ENCODE results near the gene PAK5. TPM values are rescaled to one million over a fixed set of nuclear protein-coding genes. Genes with fewer than 3 reads are reported as not detected.

Gene PAK5
- total and polyA plus RNA-seq, 9 of the 15 experiments (the other 6 are each of a cell fraction or from before 2014, with no cell fraction given) = not detected

DNA sequence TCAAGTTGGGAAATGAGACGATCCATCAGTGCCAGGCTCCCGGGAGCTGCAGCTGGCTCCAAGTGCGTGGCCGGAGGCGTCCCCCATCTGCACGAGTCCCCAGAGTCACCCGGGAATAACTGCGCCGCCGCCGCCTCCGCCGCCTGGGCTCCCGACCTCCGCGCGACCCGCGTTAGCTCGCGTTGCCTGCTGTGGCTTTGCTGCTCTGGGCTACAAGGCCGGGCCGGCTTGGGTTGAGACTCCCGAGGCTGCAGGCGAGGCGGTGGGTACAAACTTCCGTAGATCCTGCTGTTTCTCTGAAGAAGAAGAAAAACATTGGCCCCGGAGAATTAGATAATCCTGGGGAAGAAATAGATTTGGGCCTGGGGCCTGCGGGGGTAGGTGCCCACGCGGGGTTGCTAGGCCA lies 331.9 kb downstream of the PAK5 start:
- CTCF ChIA-PET (ENCODE audit: low intra/inter-chr PET ratio) = no interaction called here
- in situ Hi-C loops (cut with MboI) = no loop called here
- FAIRE-seq (no peak), DNase-seq (ENCODE audit: extremely low read depth in 1 of 4, low spot score in 3 of 4) (no peak), ATAC-seq (no peak)
- Histone ChIP-seq H3K9ac (ENCODE audit: insufficient read depth in 1 of 2, low read depth in 2 of 2, low read length in 2 of 2) (no peak overlapping the region), H3K4me2 (ENCODE audit: insufficient read depth, low read length) (no peak overlapping the region), H3K9me3 (replicated peaks; ENCODE audit: control insufficient read depth, insufficient read depth, low read depth, low read length) (no peaks in the 10 kb centered on the region), H4K20me1 (replicated peaks; ENCODE audit: control insufficient read depth, insufficient read depth, low read length) (no peaks in the 10 kb centered on the region), H3K9me1 (ENCODE audit: control insufficient read depth, insufficient read depth, low read length) (no peaks in the 10 kb centered on the region), H3K27me3 (ENCODE audit: control insufficient read depth in 2 of 2, insufficient read depth in 2 of 2, low read length in 2 of 2) (peaks cover 0 to 18% of the 10 kb centered on the region in 2 experiments; a peak in 2 of 5 replicates), H3K27ac (ENCODE audit: extremely low read depth, low read depth, low read length) (no peak overlapping the region), H3K4me3 (no peak overlapping the region), H3K4me1 (replicated peaks in 1 of 2; ENCODE audit: control insufficient read depth in 2 of 2, insufficient read depth in 2 of 2, low read length in 2 of 2) (no peaks in the 10 kb centered on the region), H2AFZ (ENCODE audit: low read depth, low read length) (no peak overlapping the region), H3K36me3 (ENCODE audit: control insufficient read depth, insufficient read depth, low read length) (no peaks in the 10 kb centered on the region), H3K79me2 (ENCODE audit: control insufficient read depth, insufficient read depth, low read length) (no peaks in the 10 kb centered on the region)
- POLR2A ChIA-PET = no interaction called here
- TF ChIP-seq SP2 (IDR thresholded peaks at IDR 0.05; ENCODE audit: extremely low read depth, low read depth, low read length, poor library complexity, severe bottlenecking) = no peak
- no peak for TF ChIP-seq RBFOX2 (IDR thresholded peaks at IDR 0.05; ENCODE audit: low read depth, low read length)
- TF ChIP-seq ZNF197 (CRISPR knock-in tag; IDR thresholded peaks at IDR 0.05; ENCODE audit: low read depth) = no peak
- TF ChIP-seq PPARD (CRISPR knock-in tag; IDR thresholded peaks at IDR 0.05) = no peak
- no peak for TF ChIP-seq ZNF668 (CRISPR knock-in tag; IDR thresholded peaks at IDR 0.05)
- TF ChIP-seq, protein P1, sequence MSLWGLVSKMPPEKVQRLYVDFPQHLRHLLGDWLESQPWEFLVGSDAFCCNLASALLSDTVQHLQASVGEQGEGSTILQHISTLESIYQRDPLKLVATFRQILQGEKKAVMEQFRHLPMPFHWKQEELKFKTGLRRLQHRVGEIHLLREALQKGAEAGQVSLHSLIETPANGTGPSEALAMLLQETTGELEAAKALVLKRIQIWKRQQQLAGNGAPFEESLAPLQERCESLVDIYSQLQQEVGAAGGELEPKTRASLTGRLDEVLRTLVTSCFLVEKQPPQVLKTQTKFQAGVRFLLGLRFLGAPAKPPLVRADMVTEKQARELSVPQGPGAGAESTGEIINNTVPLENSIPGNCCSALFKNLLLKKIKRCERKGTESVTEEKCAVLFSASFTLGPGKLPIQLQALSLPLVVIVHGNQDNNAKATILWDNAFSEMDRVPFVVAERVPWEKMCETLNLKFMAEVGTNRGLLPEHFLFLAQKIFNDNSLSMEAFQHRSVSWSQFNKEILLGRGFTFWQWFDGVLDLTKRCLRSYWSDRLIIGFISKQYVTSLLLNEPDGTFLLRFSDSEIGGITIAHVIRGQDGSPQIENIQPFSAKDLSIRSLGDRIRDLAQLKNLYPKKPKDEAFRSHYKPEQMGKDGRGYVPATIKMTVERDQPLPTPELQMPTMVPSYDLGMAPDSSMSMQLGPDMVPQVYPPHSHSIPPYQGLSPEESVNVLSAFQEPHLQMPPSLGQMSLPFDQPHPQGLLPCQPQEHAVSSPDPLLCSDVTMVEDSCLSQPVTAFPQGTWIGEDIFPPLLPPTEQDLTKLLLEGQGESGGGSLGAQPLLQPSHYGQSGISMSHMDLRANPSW (CRISPR knock-in tag; IDR thresholded peaks at IDR 0.05) = no peak
- TF ChIP-seq, protein P2, sequence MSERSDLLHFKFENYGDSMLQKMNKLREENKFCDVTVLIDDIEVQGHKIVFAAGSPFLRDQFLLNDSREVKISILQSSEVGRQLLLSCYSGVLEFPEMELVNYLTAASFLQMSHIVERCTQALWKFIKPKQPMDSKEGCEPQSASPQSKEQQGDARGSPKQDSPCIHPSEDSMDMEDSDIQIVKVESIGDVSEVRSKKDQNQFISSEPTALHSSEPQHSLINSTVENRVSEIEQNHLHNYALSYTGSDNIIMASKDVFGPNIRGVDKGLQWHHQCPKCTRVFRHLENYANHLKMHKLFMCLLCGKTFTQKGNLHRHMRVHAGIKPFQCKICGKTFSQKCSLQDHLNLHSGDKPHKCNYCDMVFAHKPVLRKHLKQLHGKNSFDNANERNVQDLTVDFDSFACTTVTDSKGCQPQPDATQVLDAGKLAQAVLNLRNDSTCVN (CRISPR knock-in tag; IDR thresholded peaks at IDR 0.05) = no peak
- no peak for TF ChIP-seq CBFB (CRISPR knock-in tag; IDR thresholded peaks at IDR 0.05)
- TF ChIP-seq, protein P3, sequence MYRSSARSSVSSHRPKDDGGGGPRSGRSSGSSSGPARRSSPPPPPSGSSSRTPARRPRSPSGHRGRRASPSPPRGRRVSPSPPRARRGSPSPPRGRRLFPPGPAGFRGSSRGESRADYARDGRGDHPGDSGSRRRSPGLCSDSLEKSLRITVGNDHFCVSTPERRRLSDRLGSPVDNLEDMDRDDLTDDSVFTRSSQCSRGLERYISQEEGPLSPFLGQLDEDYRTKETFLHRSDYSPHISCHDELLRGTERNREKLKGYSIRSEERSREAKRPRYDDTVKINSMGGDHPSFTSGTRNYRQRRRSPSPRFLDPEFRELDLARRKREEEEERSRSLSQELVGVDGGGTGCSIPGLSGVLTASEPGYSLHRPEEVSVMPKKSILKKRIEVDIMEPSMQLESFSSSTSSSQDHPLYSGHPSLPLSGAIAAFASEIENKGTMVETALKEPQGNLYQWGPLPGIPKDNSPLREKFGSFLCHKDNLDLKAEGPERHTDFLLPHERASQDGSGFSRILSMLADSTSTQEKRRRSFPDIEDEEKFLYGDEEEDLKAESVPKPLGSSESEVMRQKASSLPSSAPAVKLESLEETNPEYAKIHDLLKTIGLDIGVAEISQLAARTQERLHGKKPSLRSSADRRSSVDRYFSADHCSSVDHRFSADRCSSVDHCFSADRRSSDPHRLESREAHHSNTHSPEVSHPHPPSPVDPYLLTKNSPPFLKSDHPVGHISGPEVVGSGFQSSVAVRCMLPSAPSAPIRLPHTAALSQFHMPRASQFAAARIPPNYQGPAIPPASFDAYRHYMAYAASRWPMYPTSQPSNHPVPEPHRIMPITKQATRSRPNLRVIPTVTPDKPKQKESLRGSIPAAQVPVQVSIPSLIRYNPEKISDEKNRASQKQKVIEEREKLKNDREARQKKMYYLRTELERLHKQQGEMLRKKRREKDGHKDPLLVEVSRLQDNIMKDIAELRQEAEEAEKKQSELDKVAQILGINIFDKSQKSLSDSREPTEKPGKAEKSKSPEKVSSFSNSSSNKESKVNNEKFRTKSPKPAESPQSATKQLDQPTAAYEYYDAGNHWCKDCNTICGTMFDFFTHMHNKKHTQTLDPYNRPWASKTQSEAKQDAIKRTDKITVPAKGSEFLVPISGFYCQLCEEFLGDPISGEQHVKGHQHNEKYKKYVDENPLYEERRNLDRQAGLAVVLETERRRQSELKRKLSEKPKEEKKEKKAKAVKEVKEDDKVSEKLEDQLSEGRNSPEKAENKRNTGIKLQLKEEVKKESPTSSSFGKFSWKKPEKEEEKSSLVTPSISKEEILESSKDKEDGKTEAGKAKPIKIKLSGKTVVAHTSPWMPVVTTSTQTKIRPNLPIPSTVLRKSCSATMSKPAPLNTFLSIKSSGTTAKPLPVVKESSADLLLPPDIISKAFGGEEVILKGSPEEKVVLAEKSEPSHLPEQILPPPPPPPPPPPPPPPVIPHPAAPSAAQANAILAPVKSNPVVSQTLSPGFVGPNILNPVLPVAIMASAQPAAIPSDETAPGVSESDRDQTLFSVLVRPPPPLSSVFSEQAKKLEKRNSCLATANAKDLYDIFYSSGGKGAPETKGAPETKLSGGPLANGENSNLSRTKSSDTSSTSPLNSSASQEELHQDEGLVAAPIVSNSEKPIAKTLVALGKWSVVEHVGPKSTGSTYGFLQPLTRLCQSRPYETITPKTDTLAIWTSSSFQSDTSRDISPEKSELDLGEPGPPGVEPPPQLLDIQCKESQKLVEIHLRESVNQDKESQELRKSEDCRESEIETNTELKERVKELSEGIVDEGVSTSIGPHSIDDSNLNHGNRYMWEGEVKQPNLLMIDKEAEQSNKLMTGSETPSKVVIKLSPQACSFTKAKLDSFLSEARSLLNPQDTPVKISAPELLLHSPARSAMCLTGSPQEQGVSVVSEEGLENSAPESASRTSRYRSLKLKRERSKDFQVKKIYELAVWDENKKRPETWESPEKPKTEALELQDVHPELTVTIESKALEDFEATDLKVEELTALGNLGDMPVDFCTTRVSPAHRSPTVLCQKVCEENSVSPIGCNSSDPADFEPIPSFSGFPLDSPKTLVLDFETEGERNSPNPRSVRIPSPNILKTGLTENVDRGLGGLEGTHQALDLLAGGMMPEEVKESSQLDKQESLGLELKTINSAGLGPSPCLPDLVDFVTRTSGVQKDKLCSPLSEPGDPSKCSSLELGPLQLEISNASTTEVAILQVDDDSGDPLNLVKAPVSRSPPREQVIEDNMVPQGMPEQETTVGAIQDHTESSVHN (IDR thresholded peaks at IDR 0.05; ENCODE audit: borderline replicate concordance in 1 of 2, low read depth in 1 of 2) = no peak
- TF ChIP-seq TCFL5 (CRISPR knock-in tag; conservative IDR thresholded peaks at IDR 0.05) = no peak
- TF ChIP-seq MTF1 (CRISPR knock-in tag; IDR thresholded peaks at IDR 0.05; ENCODE audit: borderline replicate concordance) = no peak
- intact Hi-C loops (cut with micrococcal nuclease) = no loop called here
- no TSS peak for BruUV-seq (replicated peaks)
- WGBS (ENCODE audit: insufficient coverage, low coverage, missing lambda C conversion rate) = 3% methylated on average over 21 of the region's 31 CpGs
